ENCODE measurements around the gene PLA2G4E. TPM values are rescaled to one million over a fixed set of nuclear protein-coding genes. Genes with fewer than 3 reads are reported as not detected.

PLA2G4E gene
- total and polyA plus RNA-seq, 2 experiments from 2014 or later: not detected

DNA sequence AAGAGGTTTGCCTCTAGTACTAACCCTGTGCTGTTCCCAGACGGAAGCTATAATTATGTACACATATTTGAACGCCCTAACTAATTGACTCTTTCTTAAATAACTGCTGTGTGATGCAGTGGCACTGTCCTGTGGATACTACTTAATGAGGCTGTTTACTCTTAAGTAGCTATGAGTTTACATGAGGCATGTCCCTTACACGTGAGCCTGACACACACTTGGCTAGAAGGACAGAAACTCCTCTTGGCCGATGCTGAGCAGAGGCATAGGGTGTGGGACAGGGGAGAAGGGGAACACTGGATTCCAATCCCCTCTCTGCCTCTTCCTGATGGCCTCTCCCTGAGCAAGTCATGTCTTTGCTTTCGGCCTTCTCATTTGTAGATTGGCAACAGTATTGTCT is 70.4 kb downstream of the PLA2G4E start:
- H3K79me2 ChIP-seq (replicated peaks; ENCODE audit: insufficient read depth): peaks cover 21% of the 10 kb centered on the region
- no peak overlapping the region for H3K4me3 ChIP-seq
- Mint-ChIP-seq H3K9me3 (no peaks in the 10 kb centered on the region), H3K27me3 (ENCODE audit: insufficient read depth, low read depth, poor library complexity) (peaks cover 5% of the 10 kb centered on the region), H3K4me3 (no peak overlapping the region), H3K36me3 (ENCODE audit: low read depth) (peaks cover 26% of the 10 kb centered on the region), H3K27ac (peak overlapping the region; percentile 51; the same call in 1 of the 2 replicates), H3K4me1 (peaks cover 16% of the 10 kb centered on the region; the same call in 2 of the 3 replicates)
- peaks cover 9% of the 10 kb centered on the region for H3K36me3 ChIP-seq (ENCODE audit: insufficient read depth)
- no peaks in the 10 kb centered on the region for H3K27me3 ChIP-seq (ENCODE audit: insufficient read depth)
- H3K9me2 ChIP-seq (ENCODE audit: insufficient read depth): no peaks in the 10 kb centered on the region
- DNase-seq (ENCODE audit: low spot score) (no peak), ATAC-seq (no peak)
- H3K4me1 ChIP-seq (ENCODE audit: insufficient read depth): peaks cover 7% of the 10 kb centered on the region
- H3K4me2 ChIP-seq: no peak overlapping the region
- H3F3A ChIP-seq (replicated peaks; ENCODE audit: low read depth): no peaks in the 10 kb centered on the region
- no peak overlapping the region for H2AFZ ChIP-seq
- H3K27ac ChIP-seq (ENCODE audit: low read depth): peak overlapping the region; percentile 78; the same call in 1 of the 2 replicates
- H4K20me1 ChIP-seq (replicated peaks; ENCODE audit: insufficient read depth): peaks cover 18% of the 10 kb centered on the region
- no peak for TF ChIP-seq ZNF331 (CRISPR knock-in tag; IDR thresholded peaks at IDR 0.05; ENCODE audit: low read depth)

DNA sequence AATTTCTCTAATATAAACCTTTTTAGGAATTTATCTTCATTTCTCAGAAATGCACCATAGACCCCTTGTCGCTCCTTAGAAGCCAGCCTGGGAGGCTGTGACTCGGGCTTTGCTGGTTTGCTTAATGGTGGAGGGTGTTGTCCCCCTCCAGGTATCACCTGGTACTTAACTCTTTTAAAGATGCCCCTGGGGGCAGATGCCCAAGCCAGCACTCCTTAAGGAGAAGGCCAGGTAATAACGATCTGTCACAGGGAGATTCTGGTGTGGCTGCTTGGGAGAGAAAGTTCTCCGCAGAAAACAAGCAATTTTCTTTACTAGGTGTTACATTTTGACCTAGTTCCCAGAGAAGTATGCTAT is 70.7 kb downstream of the PLA2G4E start:
- peak; percentile 43 for DNase-seq (ENCODE audit: low spot score)
- peaks cover 26% of the 10 kb centered on the region for H3K36me3 Mint-ChIP-seq (ENCODE audit: low read depth)
- peaks cover 9% of the 10 kb centered on the region for H3K36me3 ChIP-seq (ENCODE audit: insufficient read depth)
- H3K27me3 ChIP-seq (ENCODE audit: insufficient read depth): no peaks in the 10 kb centered on the region
- H3K4me1 Mint-ChIP-seq: peaks cover 17% of the 10 kb centered on the region; the same call in 2 of the 3 replicates
- peaks cover 16% of the 10 kb centered on the region for H4K20me1 ChIP-seq (replicated peaks; ENCODE audit: insufficient read depth)
- no peaks in the 10 kb centered on the region for H3K9me2 ChIP-seq (ENCODE audit: insufficient read depth)
- H3K27ac Mint-ChIP-seq: 0 out of 2 replicates have a peak overlapping the region, but pooled peaks have one; percentile 51
- H3K27me3 Mint-ChIP-seq (ENCODE audit: insufficient read depth, low read depth, poor library complexity): peaks cover 4% of the 10 kb centered on the region
- peak overlapping the region; percentile 78; the same call in 1 of the 2 replicates for H3K27ac ChIP-seq (ENCODE audit: low read depth)
- H2AFZ ChIP-seq: no peak overlapping the region
- no peak overlapping the region for H3K4me2 ChIP-seq
- no peak overlapping the region for H3K4me3 Mint-ChIP-seq
- peaks cover 18% of the 10 kb centered on the region for H3K79me2 ChIP-seq (replicated peaks; ENCODE audit: insufficient read depth)
- H3F3A ChIP-seq (replicated peaks; ENCODE audit: low read depth): no peaks in the 10 kb centered on the region
- TF ChIP-seq EZH2 (IDR thresholded peaks at IDR 0.05; ENCODE audit: low read depth, unreplicated experiment): no peak
- no peak for TF ChIP-seq ZNF331 (CRISPR knock-in tag; IDR thresholded peaks at IDR 0.05; ENCODE audit: low read depth)
- no peak for TF ChIP-seq POLR2AphosphoS5 (IDR thresholded peaks at IDR 0.05; ENCODE audit: low read depth)
- TF ChIP-seq, protein P1, sequence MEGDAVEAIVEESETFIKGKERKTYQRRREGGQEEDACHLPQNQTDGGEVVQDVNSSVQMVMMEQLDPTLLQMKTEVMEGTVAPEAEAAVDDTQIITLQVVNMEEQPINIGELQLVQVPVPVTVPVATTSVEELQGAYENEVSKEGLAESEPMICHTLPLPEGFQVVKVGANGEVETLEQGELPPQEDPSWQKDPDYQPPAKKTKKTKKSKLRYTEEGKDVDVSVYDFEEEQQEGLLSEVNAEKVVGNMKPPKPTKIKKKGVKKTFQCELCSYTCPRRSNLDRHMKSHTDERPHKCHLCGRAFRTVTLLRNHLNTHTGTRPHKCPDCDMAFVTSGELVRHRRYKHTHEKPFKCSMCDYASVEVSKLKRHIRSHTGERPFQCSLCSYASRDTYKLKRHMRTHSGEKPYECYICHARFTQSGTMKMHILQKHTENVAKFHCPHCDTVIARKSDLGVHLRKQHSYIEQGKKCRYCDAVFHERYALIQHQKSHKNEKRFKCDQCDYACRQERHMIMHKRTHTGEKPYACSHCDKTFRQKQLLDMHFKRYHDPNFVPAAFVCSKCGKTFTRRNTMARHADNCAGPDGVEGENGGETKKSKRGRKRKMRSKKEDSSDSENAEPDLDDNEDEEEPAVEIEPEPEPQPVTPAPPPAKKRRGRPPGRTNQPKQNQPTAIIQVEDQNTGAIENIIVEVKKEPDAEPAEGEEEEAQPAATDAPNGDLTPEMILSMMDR (conservative IDR thresholded peaks at IDR 0.05; ENCODE audit: low read depth in 2 of 2): no peak
- TF ChIP-seq CREB1 (CRISPR knock-in tag; IDR thresholded peaks at IDR 0.05; ENCODE audit: low read depth): no peak
- TF ChIP-seq, protein P2, sequence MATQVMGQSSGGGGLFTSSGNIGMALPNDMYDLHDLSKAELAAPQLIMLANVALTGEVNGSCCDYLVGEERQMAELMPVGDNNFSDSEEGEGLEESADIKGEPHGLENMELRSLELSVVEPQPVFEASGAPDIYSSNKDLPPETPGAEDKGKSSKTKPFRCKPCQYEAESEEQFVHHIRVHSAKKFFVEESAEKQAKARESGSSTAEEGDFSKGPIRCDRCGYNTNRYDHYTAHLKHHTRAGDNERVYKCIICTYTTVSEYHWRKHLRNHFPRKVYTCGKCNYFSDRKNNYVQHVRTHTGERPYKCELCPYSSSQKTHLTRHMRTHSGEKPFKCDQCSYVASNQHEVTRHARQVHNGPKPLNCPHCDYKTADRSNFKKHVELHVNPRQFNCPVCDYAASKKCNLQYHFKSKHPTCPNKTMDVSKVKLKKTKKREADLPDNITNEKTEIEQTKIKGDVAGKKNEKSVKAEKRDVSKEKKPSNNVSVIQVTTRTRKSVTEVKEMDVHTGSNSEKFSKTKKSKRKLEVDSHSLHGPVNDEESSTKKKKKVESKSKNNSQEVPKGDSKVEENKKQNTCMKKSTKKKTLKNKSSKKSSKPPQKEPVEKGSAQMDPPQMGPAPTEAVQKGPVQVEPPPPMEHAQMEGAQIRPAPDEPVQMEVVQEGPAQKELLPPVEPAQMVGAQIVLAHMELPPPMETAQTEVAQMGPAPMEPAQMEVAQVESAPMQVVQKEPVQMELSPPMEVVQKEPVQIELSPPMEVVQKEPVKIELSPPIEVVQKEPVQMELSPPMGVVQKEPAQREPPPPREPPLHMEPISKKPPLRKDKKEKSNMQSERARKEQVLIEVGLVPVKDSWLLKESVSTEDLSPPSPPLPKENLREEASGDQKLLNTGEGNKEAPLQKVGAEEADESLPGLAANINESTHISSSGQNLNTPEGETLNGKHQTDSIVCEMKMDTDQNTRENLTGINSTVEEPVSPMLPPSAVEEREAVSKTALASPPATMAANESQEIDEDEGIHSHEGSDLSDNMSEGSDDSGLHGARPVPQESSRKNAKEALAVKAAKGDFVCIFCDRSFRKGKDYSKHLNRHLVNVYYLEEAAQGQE (IDR thresholded peaks at IDR 0.05; ENCODE audit: unreplicated experiment): no peak
- TF ChIP-seq, protein P3, sequence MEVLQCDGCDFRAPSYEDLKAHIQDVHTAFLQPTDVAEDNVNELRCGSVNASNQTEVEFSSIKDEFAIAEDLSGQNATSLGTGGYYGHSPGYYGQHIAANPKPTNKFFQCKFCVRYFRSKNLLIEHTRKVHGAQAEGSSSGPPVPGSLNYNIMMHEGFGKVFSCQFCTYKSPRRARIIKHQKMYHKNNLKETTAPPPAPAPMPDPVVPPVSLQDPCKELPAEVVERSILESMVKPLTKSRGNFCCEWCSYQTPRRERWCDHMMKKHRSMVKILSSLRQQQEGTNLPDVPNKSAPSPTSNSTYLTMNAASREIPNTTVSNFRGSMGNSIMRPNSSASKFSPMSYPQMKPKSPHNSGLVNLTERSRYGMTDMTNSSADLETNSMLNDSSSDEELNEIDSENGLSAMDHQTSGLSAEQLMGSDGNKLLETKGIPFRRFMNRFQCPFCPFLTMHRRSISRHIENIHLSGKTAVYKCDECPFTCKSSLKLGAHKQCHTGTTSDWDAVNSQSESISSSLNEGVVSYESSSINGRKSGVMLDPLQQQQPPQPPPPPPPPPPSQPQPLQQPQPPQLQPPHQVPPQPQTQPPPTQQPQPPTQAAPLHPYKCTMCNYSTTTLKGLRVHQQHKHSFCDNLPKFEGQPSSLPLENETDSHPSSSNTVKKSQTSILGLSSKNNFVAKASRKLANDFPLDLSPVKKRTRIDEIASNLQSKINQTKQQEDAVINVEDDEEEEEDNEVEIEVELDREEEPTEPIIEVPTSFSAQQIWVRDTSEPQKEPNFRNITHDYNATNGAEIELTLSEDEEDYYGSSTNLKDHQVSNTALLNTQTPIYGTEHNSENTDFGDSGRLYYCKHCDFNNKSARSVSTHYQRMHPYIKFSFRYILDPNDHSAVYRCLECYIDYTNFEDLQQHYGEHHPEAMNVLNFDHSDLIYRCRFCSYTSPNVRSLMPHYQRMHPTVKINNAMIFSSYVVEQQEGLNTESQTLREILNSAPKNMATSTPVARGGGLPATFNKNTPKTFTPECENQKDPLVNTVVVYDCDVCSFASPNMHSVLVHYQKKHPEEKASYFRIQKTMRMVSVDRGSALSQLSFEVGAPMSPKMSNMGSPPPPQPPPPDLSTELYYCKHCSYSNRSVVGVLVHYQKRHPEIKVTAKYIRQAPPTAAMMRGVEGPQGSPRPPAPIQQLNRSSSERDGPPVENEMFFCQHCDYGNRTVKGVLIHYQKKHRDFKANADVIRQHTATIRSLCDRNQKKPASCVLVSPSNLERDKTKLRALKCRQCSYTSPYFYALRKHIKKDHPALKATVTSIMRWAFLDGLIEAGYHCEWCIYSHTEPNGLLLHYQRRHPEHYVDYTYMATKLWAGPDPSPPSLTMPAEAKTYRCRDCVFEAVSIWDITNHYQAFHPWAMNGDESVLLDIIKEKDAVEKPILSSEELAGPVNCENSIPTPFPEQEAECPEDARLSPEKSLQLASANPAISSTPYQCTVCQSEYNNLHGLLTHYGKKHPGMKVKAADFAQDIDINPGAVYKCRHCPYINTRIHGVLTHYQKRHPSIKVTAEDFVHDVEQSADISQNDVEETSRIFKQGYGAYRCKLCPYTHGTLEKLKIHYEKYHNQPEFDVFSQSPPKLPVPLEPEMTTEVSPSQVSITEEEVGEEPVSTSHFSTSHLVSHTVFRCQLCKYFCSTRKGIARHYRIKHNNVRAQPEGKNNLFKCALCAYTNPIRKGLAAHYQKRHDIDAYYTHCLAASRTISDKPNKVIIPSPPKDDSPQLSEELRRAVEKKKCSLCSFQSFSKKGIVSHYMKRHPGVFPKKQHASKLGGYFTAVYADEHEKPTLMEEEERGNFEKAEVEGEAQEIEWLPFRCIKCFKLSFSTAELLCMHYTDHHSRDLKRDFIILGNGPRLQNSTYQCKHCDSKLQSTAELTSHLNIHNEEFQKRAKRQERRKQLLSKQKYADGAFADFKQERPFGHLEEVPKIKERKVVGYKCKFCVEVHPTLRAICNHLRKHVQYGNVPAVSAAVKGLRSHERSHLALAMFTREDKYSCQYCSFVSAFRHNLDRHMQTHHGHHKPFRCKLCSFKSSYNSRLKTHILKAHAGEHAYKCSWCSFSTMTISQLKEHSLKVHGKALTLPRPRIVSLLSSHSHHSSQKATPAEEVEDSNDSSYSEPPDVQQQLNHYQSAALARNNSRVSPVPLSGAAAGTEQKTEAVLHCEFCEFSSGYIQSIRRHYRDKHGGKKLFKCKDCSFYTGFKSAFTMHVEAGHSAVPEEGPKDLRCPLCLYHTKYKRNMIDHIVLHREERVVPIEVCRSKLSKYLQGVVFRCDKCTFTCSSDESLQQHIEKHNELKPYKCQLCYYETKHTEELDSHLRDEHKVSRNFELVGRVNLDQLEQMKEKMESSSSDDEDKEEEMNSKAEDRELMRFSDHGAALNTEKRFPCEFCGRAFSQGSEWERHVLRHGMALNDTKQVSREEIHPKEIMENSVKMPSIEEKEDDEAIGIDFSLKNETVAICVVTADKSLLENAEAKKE (CRISPR knock-in tag; IDR thresholded peaks at IDR 0.05): no peak
- TF ChIP-seq EZH2phosphoT487 (IDR thresholded peaks at IDR 0.05; ENCODE audit: unreplicated experiment): no peak
- TF ChIP-seq NANOG (IDR thresholded peaks at IDR 0.05; ENCODE audit: borderline replicate concordance): no peak
- TF ChIP-seq JUNB (IDR thresholded peaks at IDR 0.05; ENCODE audit: unreplicated experiment): no peak
- TF ChIP-seq STAT1 (IDR thresholded peaks at IDR 0.05; ENCODE audit: unreplicated experiment): no peak
- ATAC-seq: peak; percentile 59
- H3K9me3 Mint-ChIP-seq: no peaks in the 10 kb centered on the region
- H3K4me1 ChIP-seq (ENCODE audit: insufficient read depth): peaks cover 7% of the 10 kb centered on the region
- H3K4me3 ChIP-seq: no peak overlapping the region
